Naive thymus-derived CD4-positive, alpha-beta T cell (primary cell): ENCODE results near the gene MTERF1. TPM values are rescaled to one million over a fixed set of nuclear protein-coding genes. Genes with fewer than 3 reads are reported as not detected.

Experiments
- ATAC-seq: fragments of 150-1000 bp; cut with Tn5 transposase; 2 replicates; pipeline ENCODE4 v1.10.0; 2021; ENCODE audit warnings: mild to moderate bottlenecking, moderate library complexity
- CTCF ChIA-PET: fragments of 350-600 bp; sonication (Branson Sonifier 250); formaldehyde crosslinking; loops from one replicate; lab custom pipeline; 2021; ENCODE audit warnings: antibody characterized with exemption; lab: Charles Lee
- POLR2A ChIA-PET: fragments of 350-600 bp; sonication (Branson Sonifier 250); formaldehyde crosslinking; loops from one replicate; lab custom pipeline; 2021; ENCODE audit warnings: antibody characterized with exemption, inconsistent platforms; lab: Charles Lee
- DNase-seq, 9 donors: peaks; one replicate each; pipeline versions ENCODE4 v3.0.0 to v3.0.0-alpha.2; 2020 to 2022; ENCODE audit warnings: mixed read lengths in 1 of 9
- H3K27ac ChIP-seq: one replicate; pipeline ENCODE4 v1.7.0; 2013; ENCODE audit warnings: mild to moderate bottlenecking, low read depth, low read length, moderate library complexity
- H3K27me3 ChIP-seq, 2 donors: one replicate each; pipeline ENCODE4 v1.7.0; 2013; ENCODE audit warnings: low read length in 2 of 2, mild to moderate bottlenecking in 2 of 2, moderate library complexity in 2 of 2; ENCODE audit not compliant: control insufficient read depth in 2 of 2, insufficient read depth in 2 of 2
- H3K36me3 ChIP-seq, 3 experiments: 1 replicate in 2 of 3; 2 replicates in 1 of 3; pipeline ENCODE4 v1.7.0; 2013; ENCODE audit warnings: low read length in 3 of 3, mild to moderate bottlenecking in 3 of 3, moderate library complexity in 1 of 3; ENCODE audit not compliant: insufficient read depth in 3 of 3, control insufficient read depth in 2 of 3
- H3K4me1 ChIP-seq, 2 donors: one replicate each; pipeline ENCODE4 v1.7.0; 2013; ENCODE audit warnings: low read length in 2 of 2, mild to moderate bottlenecking in 2 of 2, moderate library complexity in 1 of 2; ENCODE audit not compliant: control insufficient read depth in 2 of 2, insufficient read depth in 2 of 2
- H3K4me3 ChIP-seq: 2 replicates; pipeline ENCODE4 v1.7.0; 2013; ENCODE audit warnings: mild to moderate bottlenecking, low read length
- H3K9me3 ChIP-seq, 3 experiments: 1 replicate in 2 of 3; 2 replicates in 1 of 3; pipeline ENCODE4 v1.7.0; 2013; ENCODE audit warnings: low read length in 3 of 3; ENCODE audit not compliant: control insufficient read depth in 2 of 3
- H3K27ac Mint-ChIP-seq, 9 donors: one replicate each; pipeline ENCODE4 v1.8.0; 2020 to 2022; ENCODE audit warnings: mixed read lengths in 9 of 9, mild to moderate bottlenecking in 8 of 9, moderate library complexity in 5 of 9, inconsistent platforms in 2 of 9
- H3K27me3 Mint-ChIP-seq, 5 donors: one replicate each; pipeline ENCODE4 v1.8.0; 2021 to 2022; ENCODE audit warnings: mixed read lengths in 5 of 5, mild to moderate bottlenecking in 1 of 5
- H3K36me3 Mint-ChIP-seq, 5 donors: one replicate each; pipeline ENCODE4 v1.8.0; 2020 to 2022; ENCODE audit warnings: mixed read lengths in 5 of 5, mild to moderate bottlenecking in 3 of 5, inconsistent platforms in 1 of 5
- H3K4me1 Mint-ChIP-seq, 7 donors: one replicate each; pipeline ENCODE4 v1.8.0; 2020 to 2022; ENCODE audit warnings: mixed read lengths in 7 of 7, mild to moderate bottlenecking in 3 of 7, inconsistent platforms in 1 of 7
- H3K4me3 Mint-ChIP-seq, 10 donors: one replicate each; pipeline ENCODE4 v1.8.0; 2020 to 2022; ENCODE audit warnings: mild to moderate bottlenecking in 10 of 10, mixed read lengths in 10 of 10, moderate library complexity in 6 of 10, inconsistent platforms in 2 of 10
- H3K9me3 Mint-ChIP-seq, 11 donors: one replicate each; pipeline ENCODE4 v1.8.0; 2020 to 2022; ENCODE audit warnings: mixed read lengths in 11 of 11, mild to moderate bottlenecking in 4 of 11, inconsistent platforms in 1 of 11, moderate library complexity in 1 of 11
- intact Hi-C, 2 donors: fragments of 100-400 bp; cut with micrococcal nuclease; formaldehyde crosslinking; loops; one replicate each; pipeline ENCODE4 v1.15.1; 2023
- polyA plus RNA-seq, 2 donors: library from polyadenylated mRNA; unstranded; fragments of 300-500 nt; fragmentation: Illumina TruSeq; gene quantifications; one replicate each; pipeline ENCODE4 v1.2.3, GENCODE V29; 2021
- total RNA-seq, 6 experiments: library from RNA in 5 of 6; stranded (reverse) in 5 of 6; gene quantifications; 1 replicate in 5 of 6; 2 replicates in 1 of 6; pipeline ENCODE4 v1.2.3 and lab custom pipeline; 2021 to 2026

The MTERF1 gene
- total and polyA plus RNA-seq, 7 experiments from 2014 or later = 9.6 to 32.7 (median 17.2) TPM

- H3K4me3 ChIP-seq = no peak overlapping the region
- no peak overlapping the region for H3K27ac ChIP-seq
- no peak overlapping the region for H3K4me3 Mint-ChIP-seq
- H3K36me3 ChIP-seq = no peaks in the 10 kb centered on the region
- ChIA-PET POLR2A (no interaction called here), CTCF (no interaction called here)
- intact Hi-C loops = no loop called here
- no peaks in the 10 kb centered on the region for H3K27me3 ChIP-seq
- no peaks in the 10 kb centered on the region for H3K9me3 ChIP-seq
- no peaks in the 10 kb centered on the region for H3K27me3 Mint-ChIP-seq
- no peaks in the 10 kb centered on the region for H3K4me1 ChIP-seq
- no peak overlapping the region for H3K27ac Mint-ChIP-seq
- H3K9me3 Mint-ChIP-seq = peaks cover 0 to 5% (median 0%) of the 10 kb centered on the region in 11 donors
- no peak for ATAC-seq
- peaks cover 2 to 28% (median 10%) of the 10 kb centered on the region in 7 donors for H3K4me1 Mint-ChIP-seq
- DNase-seq = no peak
- peaks cover 0 to 29% (median 13%) of the 10 kb centered on the region in 5 donors for H3K36me3 Mint-ChIP-seq
These were observed 16.4 kb downstream of the MTERF1 start for GRCh38 chr7:91864070-91864469.

GRCh38 chr7:91852263-91852741 lies 28.2 kb downstream of the MTERF1 start:
- H3K9me3 Mint-ChIP-seq = peaks cover 5 to 44% (median 22%) of the 10 kb centered on the region in 11 donors
- H3K27ac ChIP-seq = no peak overlapping the region
- H3K4me3 ChIP-seq = no peak overlapping the region
- H3K4me3 Mint-ChIP-seq = no peak overlapping the region
- CTCF ChIA-PET = no interaction called here
- H3K9me3 ChIP-seq = no peaks in the 10 kb centered on the region
- ATAC-seq (peak; percentile 12), DNase-seq (no peak)
- H3K4me1 ChIP-seq = no peaks in the 10 kb centered on the region
- H3K27me3 Mint-ChIP-seq = no peaks in the 10 kb centered on the region
- peaks cover 4 to 61% (median 46%) of the 10 kb centered on the region in 5 donors for H3K36me3 Mint-ChIP-seq
- POLR2A ChIA-PET = no interaction called here
- H3K36me3 ChIP-seq = no peaks in the 10 kb centered on the region
- H3K4me1 Mint-ChIP-seq = peaks cover 0 to 9% (median 0%) of the 10 kb centered on the region in 7 donors
- no peak overlapping the region for H3K27ac Mint-ChIP-seq
- H3K27me3 ChIP-seq = no peaks in the 10 kb centered on the region
- intact Hi-C loops = no loop called here

- peaks cover 0 to 7% (median 0%) of the 10 kb centered on the region in 7 donors for H3K4me1 Mint-ChIP-seq
These were observed 30.0 kb downstream of the MTERF1 start for GRCh38 chr7:91850455-91850854.

GRCh38 chr7:91847876-91848588 lies 32.5 kb downstream of the MTERF1 start:
- no peak overlapping the region for H3K4me3 Mint-ChIP-seq
- ATAC-seq (peak; percentile 52), DNase-seq (no peak)
- H3K9me3 Mint-ChIP-seq = peaks cover 3 to 17% (median 9%) of the 10 kb centered on the region in 11 donors
- Histone ChIP-seq H3K27ac (no peak overlapping the region), H3K36me3 (no peaks in the 10 kb centered on the region), H3K4me1 (no peaks in the 10 kb centered on the region), H3K4me3 (no peak overlapping the region), H3K27me3 (no peaks in the 10 kb centered on the region), H3K9me3 (no peaks in the 10 kb centered on the region)
- H3K27me3 Mint-ChIP-seq = no peaks in the 10 kb centered on the region
- peaks cover 0 to 5% (median 0%) of the 10 kb centered on the region in 7 donors for H3K4me1 Mint-ChIP-seq
- peak overlapping the region in 1 of 9 donors; percentile 24 for H3K27ac Mint-ChIP-seq
- POLR2A ChIA-PET = no interaction called here
- intact Hi-C loops = no loop called here
- H3K36me3 Mint-ChIP-seq = peaks cover 4 to 50% (median 30%) of the 10 kb centered on the region in 5 donors
- CTCF ChIA-PET = no interaction called here

More at GRCh38 chr7:91850455-91850854, 30.0 kb downstream of the MTERF1 start:
- no peaks in the 10 kb centered on the region for H3K4me1 ChIP-seq
- Mint-ChIP-seq H3K36me3 (peaks cover 4 to 57% (median 36%) of the 10 kb centered on the region in 5 donors), H3K9me3 (peaks cover 5 to 38% (median 22%) of the 10 kb centered on the region in 11 donors), H3K27me3 (no peaks in the 10 kb centered on the region), H3K27ac (no peak overlapping the region), H3K4me3 (no peak overlapping the region)
- H3K27me3 ChIP-seq = no peaks in the 10 kb centered on the region
- no peaks in the 10 kb centered on the region for H3K9me3 ChIP-seq
- POLR2A ChIA-PET = no interaction called here
- no peaks in the 10 kb centered on the region for H3K36me3 ChIP-seq
- no peak overlapping the region for H3K27ac ChIP-seq
- CTCF ChIA-PET = no interaction called here
- DNase-seq = no peak
- H3K4me3 ChIP-seq = no peak overlapping the region
- ATAC-seq = no peak
- intact Hi-C loops = no loop called here

GRCh38 chr7:91847231-91847630 lies 33.3 kb downstream of the MTERF1 start:
- ChIA-PET CTCF (no interaction called here), POLR2A (no interaction called here)
- ATAC-seq (no peak), DNase-seq (no peak)
- H3K36me3 Mint-ChIP-seq = peaks cover 0 to 45% (median 22%) of the 10 kb centered on the region in 5 donors
- no peak overlapping the region for H3K27ac Mint-ChIP-seq
- peaks cover 0 to 4% (median 0%) of the 10 kb centered on the region in 3 experiments for H3K9me3 ChIP-seq
- H3K4me1 ChIP-seq = no peaks in the 10 kb centered on the region
- H3K27ac ChIP-seq = no peak overlapping the region
- intact Hi-C loops = no loop called here
- H3K4me3 Mint-ChIP-seq = no peak overlapping the region
- H3K27me3 ChIP-seq = no peaks in the 10 kb centered on the region
- no peaks in the 10 kb centered on the region for H3K36me3 ChIP-seq
- H3K27me3 Mint-ChIP-seq = no peaks in the 10 kb centered on the region
- peaks cover 0 to 12% (median 3%) of the 10 kb centered on the region in 11 donors for H3K9me3 Mint-ChIP-seq
- H3K4me3 ChIP-seq = no peak overlapping the region
- peaks cover 0 to 5% (median 0%) of the 10 kb centered on the region in 7 donors for H3K4me1 Mint-ChIP-seq

GRCh38 chr7:91846436-91846835 lies 34.1 kb downstream of the MTERF1 start:
- H3K9me3 Mint-ChIP-seq = peaks cover 0 to 18% (median 6%) of the 10 kb centered on the region in 11 donors
- no peak overlapping the region for H3K27ac ChIP-seq
- H3K27me3 ChIP-seq = no peaks in the 10 kb centered on the region
- H3K27ac Mint-ChIP-seq = no peak overlapping the region
- CTCF ChIA-PET = no interaction called here
- H3K4me1 Mint-ChIP-seq = peaks cover 0 to 5% (median 0%) of the 10 kb centered on the region in 7 donors
- H3K36me3 ChIP-seq = no peaks in the 10 kb centered on the region
- POLR2A ChIA-PET = no interaction called here
- H3K4me3 ChIP-seq = no peak overlapping the region
- no peaks in the 10 kb centered on the region for H3K27me3 Mint-ChIP-seq
- ATAC-seq (no peak), DNase-seq (no peak)
- no peak overlapping the region for H3K4me3 Mint-ChIP-seq
- intact Hi-C loops = no loop called here
- H3K4me1 ChIP-seq = no peaks in the 10 kb centered on the region
- peaks cover 0 to 44% (median 25%) of the 10 kb centered on the region in 5 donors for H3K36me3 Mint-ChIP-seq
- H3K9me3 ChIP-seq = peaks cover 0 to 6% (median 0%) of the 10 kb centered on the region in 3 experiments
